C4-2B (cell line): ENCODE measurements around the gene OR51A2.

Source experiments
- ZFX ChIP-seq: fragments of 450-650 bp; IDR thresholded peaks from 2 replicates; pipeline ENCODE4 v1.6.1; 2017
- TF ChIP-seq, protein P1 (sequence below): fragments of 450-650 bp; conservative IDR thresholded peaks from 2 replicates; pipeline ENCODE4 v1.5.1; 2017; ENCODE audit warnings: mild to moderate bottlenecking

DNA sequence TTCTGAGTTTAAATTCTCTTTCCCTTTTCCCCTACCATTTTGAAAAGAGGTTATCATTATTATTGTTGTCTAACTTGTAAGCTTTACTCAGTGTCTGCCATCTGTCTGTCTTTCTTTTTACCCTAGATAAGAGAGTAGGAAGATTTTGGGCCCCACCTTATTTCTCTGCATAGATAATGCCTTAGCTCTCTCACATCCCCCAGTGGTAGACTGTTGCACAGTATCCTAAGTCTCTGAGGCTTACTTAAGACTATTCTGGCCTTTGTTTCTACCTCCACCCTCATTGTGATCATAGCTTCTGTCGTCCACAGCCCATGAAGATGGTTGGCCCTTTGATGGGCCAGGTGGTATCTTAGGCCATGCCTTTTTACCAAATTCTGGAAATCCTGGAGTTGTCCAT lies 35.5 kb upstream of the OR51A2 start:
- TF ChIP-seq, protein P1, sequence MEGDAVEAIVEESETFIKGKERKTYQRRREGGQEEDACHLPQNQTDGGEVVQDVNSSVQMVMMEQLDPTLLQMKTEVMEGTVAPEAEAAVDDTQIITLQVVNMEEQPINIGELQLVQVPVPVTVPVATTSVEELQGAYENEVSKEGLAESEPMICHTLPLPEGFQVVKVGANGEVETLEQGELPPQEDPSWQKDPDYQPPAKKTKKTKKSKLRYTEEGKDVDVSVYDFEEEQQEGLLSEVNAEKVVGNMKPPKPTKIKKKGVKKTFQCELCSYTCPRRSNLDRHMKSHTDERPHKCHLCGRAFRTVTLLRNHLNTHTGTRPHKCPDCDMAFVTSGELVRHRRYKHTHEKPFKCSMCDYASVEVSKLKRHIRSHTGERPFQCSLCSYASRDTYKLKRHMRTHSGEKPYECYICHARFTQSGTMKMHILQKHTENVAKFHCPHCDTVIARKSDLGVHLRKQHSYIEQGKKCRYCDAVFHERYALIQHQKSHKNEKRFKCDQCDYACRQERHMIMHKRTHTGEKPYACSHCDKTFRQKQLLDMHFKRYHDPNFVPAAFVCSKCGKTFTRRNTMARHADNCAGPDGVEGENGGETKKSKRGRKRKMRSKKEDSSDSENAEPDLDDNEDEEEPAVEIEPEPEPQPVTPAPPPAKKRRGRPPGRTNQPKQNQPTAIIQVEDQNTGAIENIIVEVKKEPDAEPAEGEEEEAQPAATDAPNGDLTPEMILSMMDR = peak; percentile 38
- no peak for TF ChIP-seq ZFX
